Activated CD8-positive, alpha-beta memory T cell treated with anti-CD3 and anti-CD28 coated beads, Interleukin-2, amount 10 ng/mL, durations not matched to agents 7 days and 5 days (primary cell): ENCODE results near the gene SMIM3. TPM values are rescaled to one million over a fixed set of nuclear protein-coding genes. Genes with fewer than 3 reads are reported as not detected.
A peak's percentile ranks its signal among the peaks of the same experiment; 100 is the strongest.

Experiments
- ATAC-seq: fragments of 150-1000 bp; cut with Tn5 transposase; one replicate; pipeline ENCODE4 v1.10.0; 2021; ENCODE audit warnings: moderate library complexity
- CTCF ChIA-PET: fragments of 350-600 bp; sonication (Branson Sonifier 250); formaldehyde crosslinking; loops from one replicate; lab custom pipeline; 2021; ENCODE audit warnings: antibody characterized with exemption; lab: Charles Lee
- DNase-seq: peaks from one replicate; pipeline ENCODE4 v3.0.0-alpha.2; 2020
- H3K27ac Mint-ChIP-seq: one replicate; pipeline ENCODE4 v1.8.0; 2021; ENCODE audit warnings: mild to moderate bottlenecking, mixed read lengths
- H3K27me3 Mint-ChIP-seq: one replicate; pipeline ENCODE4 v1.8.0; 2021; ENCODE audit warnings: mixed read lengths
- H3K36me3 Mint-ChIP-seq: one replicate; pipeline ENCODE4 v1.8.0; 2021; ENCODE audit warnings: mild to moderate bottlenecking, mixed read lengths
- H3K4me1 Mint-ChIP-seq: one replicate; pipeline ENCODE4 v1.8.0; 2021; ENCODE audit warnings: mixed read lengths
- H3K4me3 Mint-ChIP-seq: one replicate; pipeline ENCODE4 v1.8.0; 2021; ENCODE audit warnings: mild to moderate bottlenecking, moderate library complexity, mixed read lengths
- H3K9me3 Mint-ChIP-seq: one replicate; pipeline ENCODE4 v1.8.0; 2022; ENCODE audit warnings: low read depth, mixed read lengths
- total RNA-seq, 2 experiments: library from RNA; stranded (reverse); gene quantifications; one replicate each; pipeline ENCODE4 v1.2.3, GENCODE V29; 2021

SMIM3 gene
- total RNA-seq, 2 experiments from 2014 or later = 22.1 to 37.5 TPM

GRCh38 chr5:150771034-150771795, 7.3 kb upstream of the SMIM3 start:
- H3K27ac Mint-ChIP-seq = peak overlapping the region; percentile 79
- no peak overlapping the region for H3K4me3 Mint-ChIP-seq
- peaks cover 8% of the 10 kb centered on the region for H3K9me3 Mint-ChIP-seq
- CTCF ChIA-PET = no interaction called here
- no peaks in the 10 kb centered on the region for H3K27me3 Mint-ChIP-seq
- DNase-seq = no peak
- peaks cover 31% of the 10 kb centered on the region for H3K4me1 Mint-ChIP-seq
- ATAC-seq = peak; percentile 30
- H3K36me3 Mint-ChIP-seq = peaks cover 25% of the 10 kb centered on the region

GRCh38 chr5:150774145-150774544, 4.4 kb upstream of the SMIM3 start:
- CTCF ChIA-PET = interaction anchor here (1.0 kb wide), 1 partner anchor 73 kb away, joined by 3 read pairs; the partner anchor contains the start of gene IRGM
- no peak overlapping the region for H3K27ac Mint-ChIP-seq
- H3K36me3 Mint-ChIP-seq = peaks cover 21% of the 10 kb centered on the region
- no peak overlapping the region for H3K4me3 Mint-ChIP-seq
- no peak for DNase-seq
- no peak for ATAC-seq
- H3K9me3 Mint-ChIP-seq = peaks cover 6% of the 10 kb centered on the region
- no peaks in the 10 kb centered on the region for H3K27me3 Mint-ChIP-seq
- peaks cover 43% of the 10 kb centered on the region for H3K4me1 Mint-ChIP-seq

GRCh38 chr5:150777685-150778084, 872 bp upstream of the SMIM3 start:
- no peaks in the 10 kb centered on the region for H3K27me3 Mint-ChIP-seq
- H3K27ac Mint-ChIP-seq = peak overlapping the region; percentile 94
- peak overlapping the region; percentile 99 for H3K4me3 Mint-ChIP-seq
- H3K36me3 Mint-ChIP-seq = peaks cover 9% of the 10 kb centered on the region
- CTCF ChIA-PET = interaction anchor here (0.6 to 6.0 kb wide), 11 partner anchors 9 to 76 kb away, joined by 3 to 73 read pairs (median 10); partner anchors contain the start of genes DCTN4, IRGM and RBM22
- no peaks in the 10 kb centered on the region for H3K9me3 Mint-ChIP-seq
- H3K4me1 Mint-ChIP-seq = peaks cover 58% of the 10 kb centered on the region
- DNase-seq (no peak), ATAC-seq (no peak)

GRCh38 chr5:150778088-150778516, 455 bp upstream of the SMIM3 start:
- peak overlapping the region; percentile 99 for H3K4me3 Mint-ChIP-seq
- peaks cover 12% of the 10 kb centered on the region for H3K36me3 Mint-ChIP-seq
- H3K27me3 Mint-ChIP-seq = no peaks in the 10 kb centered on the region
- ATAC-seq (no peak), DNase-seq (no peak)
- peak overlapping the region; percentile 94 for H3K27ac Mint-ChIP-seq
- peaks cover 62% of the 10 kb centered on the region for H3K4me1 Mint-ChIP-seq
- CTCF ChIA-PET = interaction anchor here (0.8 to 6.0 kb wide), 14 partner anchors 9 to 304 kb away, joined by 3 to 73 read pairs (median 12); partner anchors contain the start of genes DCTN4, IRGM and RBM22
- H3K9me3 Mint-ChIP-seq = no peaks in the 10 kb centered on the region

- ATAC-seq = no peak
Observed at GRCh38 chr5:150779397-150780186, 1.0 kb downstream of the SMIM3 start.

GRCh38 chr5:150780187-150780692, 1.7 kb downstream of the SMIM3 start:
- ATAC-seq (peak; percentile 8), DNase-seq (peak; percentile 80)
- no peaks in the 10 kb centered on the region for H3K9me3 Mint-ChIP-seq
- peaks cover 14% of the 10 kb centered on the region for H3K36me3 Mint-ChIP-seq
- peak overlapping the region; percentile 99 for H3K4me3 Mint-ChIP-seq
- peak overlapping the region; percentile 94 for H3K27ac Mint-ChIP-seq
- H3K4me1 Mint-ChIP-seq = peaks cover 72% of the 10 kb centered on the region
- no peaks in the 10 kb centered on the region for H3K27me3 Mint-ChIP-seq
- CTCF ChIA-PET = interaction anchor here (0.9 to 6.0 kb wide), 13 partner anchors 10 to 321 kb away, joined by 3 to 73 read pairs (median 15); partner anchors contain the start of genes DCTN4, IRGM and RBM22

More at GRCh38 chr5:150779397-150780186, 1.0 kb downstream of the SMIM3 start:
- no peaks in the 10 kb centered on the region for H3K27me3 Mint-ChIP-seq
- peak overlapping the region; percentile 94 for H3K27ac Mint-ChIP-seq
- H3K4me1 Mint-ChIP-seq = peaks cover 68% of the 10 kb centered on the region
- peaks cover 10% of the 10 kb centered on the region for H3K36me3 Mint-ChIP-seq
- peak overlapping the region; percentile 99 for H3K4me3 Mint-ChIP-seq
- DNase-seq = no peak
- H3K9me3 Mint-ChIP-seq = no peaks in the 10 kb centered on the region
- CTCF ChIA-PET = interaction anchor here (0.8 to 6.0 kb wide), 19 partner anchors 8 to 330 kb away, joined by 3 to 73 read pairs (median 9); partner anchors contain the start of genes DCTN4, IRGM, RBM22 and RPS14

GRCh38 chr5:150780816-150781221, 2.3 kb downstream of the SMIM3 start:
- Mint-ChIP-seq H3K4me1 (peaks cover 74% of the 10 kb centered on the region), H3K27me3 (no peaks in the 10 kb centered on the region), H3K4me3 (peak overlapping the region; percentile 99), H3K27ac (peak overlapping the region; percentile 94), H3K9me3 (peaks cover under 1% of the 10 kb centered on the region), H3K36me3 (peaks cover 17% of the 10 kb centered on the region)
- DNase-seq = no peak
- ATAC-seq = no peak
- CTCF ChIA-PET = interaction anchor here (1.5 to 6.0 kb wide), 6 partner anchors 9 to 221 kb away, joined by 3 to 73 read pairs (median 20); partner anchors contain the start of genes DCTN4 and RBM22

GRCh38 chr5:150781706-150782614, 3.4 kb downstream of the SMIM3 start:
- ATAC-seq = no peak
- H3K27ac Mint-ChIP-seq = peak overlapping the region; percentile 96
- no peaks in the 10 kb centered on the region for H3K27me3 Mint-ChIP-seq
- CTCF ChIA-PET = interaction anchor here (0.7 to 6.0 kb wide), 10 partner anchors 9 to 325 kb away, joined by 3 to 73 read pairs (median 7); partner anchors contain the start of genes IRGM and RBM22
- H3K4me1 Mint-ChIP-seq = peaks cover 79% of the 10 kb centered on the region
- H3K9me3 Mint-ChIP-seq = peaks cover 3% of the 10 kb centered on the region
- DNase-seq = no peak
- H3K36me3 Mint-ChIP-seq = peaks cover 26% of the 10 kb centered on the region
- H3K4me3 Mint-ChIP-seq = peak overlapping the region; percentile 16

- H3K36me3 Mint-ChIP-seq = peaks cover 33% of the 10 kb centered on the region
- peak overlapping the region; percentile 96 for H3K27ac Mint-ChIP-seq
- H3K4me1 Mint-ChIP-seq = peaks cover 82% of the 10 kb centered on the region
- H3K9me3 Mint-ChIP-seq = peaks cover 3% of the 10 kb centered on the region
- DNase-seq (no peak), ATAC-seq (no peak)
- CTCF ChIA-PET = interaction anchor here (0.9 to 5.3 kb wide), 11 partner anchors 10 to 382 kb away, joined by 3 to 30 read pairs (median 6); partner anchors contain the start of genes IRGM and RBM22
- H3K27me3 Mint-ChIP-seq = no peaks in the 10 kb centered on the region
- peak overlapping the region; percentile 55 for H3K4me3 Mint-ChIP-seq
Observed at GRCh38 chr5:150782850-150783249, 4.3 kb downstream of the SMIM3 start.

GRCh38 chr5:150783422-150783928, 4.9 kb downstream of the SMIM3 start:
- peaks cover 81% of the 10 kb centered on the region for H3K4me1 Mint-ChIP-seq
- peaks cover 3% of the 10 kb centered on the region for H3K9me3 Mint-ChIP-seq
- H3K27me3 Mint-ChIP-seq = no peaks in the 10 kb centered on the region
- DNase-seq = peak; percentile 87
- peak overlapping the region; percentile 55 for H3K4me3 Mint-ChIP-seq
- peak overlapping the region; percentile 96 for H3K27ac Mint-ChIP-seq
- peak; percentile 80 for ATAC-seq
- H3K36me3 Mint-ChIP-seq = peaks cover 33% of the 10 kb centered on the region
- CTCF ChIA-PET = interaction anchor here (0.7 to 5.3 kb wide), 20 partner anchors 9 to 381 kb away, joined by 3 to 30 read pairs (median 4); partner anchors contain the start of genes DCTN4, IRGM and RBM22

- H3K27ac Mint-ChIP-seq = peak overlapping the region; percentile 34
- DNase-seq (no peak), ATAC-seq (no peak)
- H3K27me3 Mint-ChIP-seq = no peaks in the 10 kb centered on the region
- peaks cover 84% of the 10 kb centered on the region for H3K4me1 Mint-ChIP-seq
- CTCF ChIA-PET = interaction anchor here (1.1 to 7.4 kb wide), 5 partner anchors 9 to 336 kb away, joined by 5 to 40 read pairs (median 6); partner anchors contain the start of genes IRGM and RBM22
- peaks cover 36% of the 10 kb centered on the region for H3K36me3 Mint-ChIP-seq
- H3K9me3 Mint-ChIP-seq = peaks cover 3% of the 10 kb centered on the region
- no peak overlapping the region for H3K4me3 Mint-ChIP-seq
Observed at GRCh38 chr5:150785950-150786349, 7.4 kb downstream of the SMIM3 start.
